ENCODE results near the gene IRX4. TPM values are rescaled to one million over a fixed set of nuclear protein-coding genes. Genes with fewer than 3 reads are reported as not detected.

Gene IRX4
- total and polyA plus RNA-seq, 2 donors = 0.07 TPM; not detected in 1

- Histone ChIP-seq H3K9me3 (ENCODE audit: control insufficient read depth in 2 of 2, insufficient read depth in 1 of 2, low read length in 1 of 2) (peaks cover 3% of the 10 kb centered on the region in 2 donors), H3K36me3 (ENCODE audit: control insufficient read depth in 2 of 2, insufficient read depth in 2 of 2, low read length in 1 of 2) (no peaks in the 10 kb centered on the region), H3K27me3 (ENCODE audit: control insufficient read depth in 2 of 2, insufficient read depth in 1 of 2, low read length in 1 of 2) (peaks cover 2 to 31% of the 10 kb centered on the region in 2 donors), H3K4me3 (ENCODE audit: low read length in 2 of 2) (no peak overlapping the region), H3K27ac (ENCODE audit: low read depth in 1 of 2, low read length in 1 of 2) (no peak overlapping the region), H3K4me1 (ENCODE audit: control insufficient read depth in 2 of 2, insufficient read depth in 2 of 2, low read length in 2 of 2) (no peaks in the 10 kb centered on the region)
- DNase-seq (ENCODE audit: low read depth in 6 of 9, low spot score in 9 of 9) = no peak
- 85% methylated on average over 25 of the region's 25 CpGs for WGBS
Observed at GRCh38 chr5:1925111-1926070, 42.7 kb upstream of the IRX4 start.

GRCh38 chr5:1923766-1924165, 41.0 kb upstream of the IRX4 start:
- DNase-seq (ENCODE audit: low read depth in 6 of 9, low spot score in 9 of 9) = no peak

GRCh38 chr5:1923341-1923740, 40.6 kb upstream of the IRX4 start:
- DNase-seq (ENCODE audit: low read depth in 6 of 9, low spot score in 9 of 9) = no peak
- Histone ChIP-seq H3K27me3 (ENCODE audit: control insufficient read depth in 2 of 2, insufficient read depth in 1 of 2, low read length in 1 of 2) (peaks cover 0 to 19% of the 10 kb centered on the region in 2 donors), H3K4me1 (ENCODE audit: control insufficient read depth in 2 of 2, insufficient read depth in 2 of 2, low read length in 2 of 2) (no peaks in the 10 kb centered on the region), H3K9me3 (ENCODE audit: control insufficient read depth in 2 of 2, insufficient read depth in 1 of 2, low read length in 1 of 2) (no peaks in the 10 kb centered on the region), H3K4me3 (ENCODE audit: low read length in 2 of 2) (no peak overlapping the region), H3K36me3 (ENCODE audit: control insufficient read depth in 2 of 2, insufficient read depth in 2 of 2, low read length in 1 of 2) (no peaks in the 10 kb centered on the region), H3K27ac (ENCODE audit: low read depth in 1 of 2, low read length in 1 of 2) (no peak overlapping the region)
- whole genome bisulfite sequencing = 94% methylated on average over 15 of the region's 15 CpGs

More at GRCh38 chr5:1923766-1924165, 41.0 kb upstream of the IRX4 start:
- Histone ChIP-seq H3K4me3 (ENCODE audit: low read length in 2 of 2) (no peak overlapping the region), H3K4me1 (ENCODE audit: control insufficient read depth in 2 of 2, insufficient read depth in 2 of 2, low read length in 2 of 2) (no peaks in the 10 kb centered on the region), H3K27me3 (ENCODE audit: control insufficient read depth in 2 of 2, insufficient read depth in 1 of 2, low read length in 1 of 2) (peaks cover 0 to 19% of the 10 kb centered on the region in 2 donors), H3K36me3 (ENCODE audit: control insufficient read depth in 2 of 2, insufficient read depth in 2 of 2, low read length in 1 of 2) (no peaks in the 10 kb centered on the region), H3K27ac (ENCODE audit: low read depth in 1 of 2, low read length in 1 of 2) (no peak overlapping the region), H3K9me3 (ENCODE audit: control insufficient read depth in 2 of 2, insufficient read depth in 1 of 2, low read length in 1 of 2) (no peaks in the 10 kb centered on the region)
- 86% methylated on average over 16 of the region's 16 CpGs for WGBS

GRCh38 chr5:1921711-1922110, 39.0 kb upstream of the IRX4 start:
- no peak overlapping the region for H3K4me3 ChIP-seq (ENCODE audit: low read length in 2 of 2)
- H3K4me1 ChIP-seq (ENCODE audit: control insufficient read depth in 2 of 2, insufficient read depth in 2 of 2, low read length in 2 of 2) = no peaks in the 10 kb centered on the region
- WGBS = 89% methylated on average over 19 of the region's 19 CpGs
- no peaks in the 10 kb centered on the region for H3K9me3 ChIP-seq (ENCODE audit: control insufficient read depth in 2 of 2, insufficient read depth in 1 of 2, low read length in 1 of 2)
- no peak overlapping the region for H3K27ac ChIP-seq (ENCODE audit: low read depth in 1 of 2, low read length in 1 of 2)
- no peak for DNase-seq (ENCODE audit: low read depth in 6 of 9, low spot score in 9 of 9)
- H3K36me3 ChIP-seq (ENCODE audit: control insufficient read depth in 2 of 2, insufficient read depth in 2 of 2, low read length in 1 of 2) = no peaks in the 10 kb centered on the region
- H3K27me3 ChIP-seq (ENCODE audit: control insufficient read depth in 2 of 2, insufficient read depth in 1 of 2, low read length in 1 of 2) = peaks cover 0 to 7% of the 10 kb centered on the region in 2 donors

- H3K4me1 ChIP-seq (ENCODE audit: control insufficient read depth in 2 of 2, insufficient read depth in 2 of 2, low read length in 2 of 2) = no peaks in the 10 kb centered on the region
- no peaks in the 10 kb centered on the region for H3K9me3 ChIP-seq (ENCODE audit: control insufficient read depth in 2 of 2, insufficient read depth in 1 of 2, low read length in 1 of 2)
- no peaks in the 10 kb centered on the region for H3K36me3 ChIP-seq (ENCODE audit: control insufficient read depth in 2 of 2, insufficient read depth in 2 of 2, low read length in 1 of 2)
- H3K4me3 ChIP-seq (ENCODE audit: low read length in 2 of 2) = no peak overlapping the region
- no peak for DNase-seq (ENCODE audit: low read depth in 6 of 9, low spot score in 9 of 9)
- H3K27me3 ChIP-seq (ENCODE audit: control insufficient read depth in 2 of 2, insufficient read depth in 1 of 2, low read length in 1 of 2) = peaks cover 0 to 2% of the 10 kb centered on the region in 2 donors
- no peak overlapping the region for H3K27ac ChIP-seq (ENCODE audit: low read depth in 1 of 2, low read length in 1 of 2)
- 90% methylated on average over 6 of the region's 6 CpGs for WGBS
Observed at GRCh38 chr5:1919750-1920149, 37.0 kb upstream of the IRX4 start.

- no peaks in the 10 kb centered on the region for H3K9me3 ChIP-seq (ENCODE audit: control insufficient read depth in 2 of 2, insufficient read depth in 1 of 2, low read length in 1 of 2)
- no peaks in the 10 kb centered on the region for H3K4me1 ChIP-seq (ENCODE audit: control insufficient read depth in 2 of 2, insufficient read depth in 2 of 2, low read length in 2 of 2)
- H3K27ac ChIP-seq (ENCODE audit: low read depth in 1 of 2, low read length in 1 of 2) = no peak overlapping the region
- no peaks in the 10 kb centered on the region for H3K36me3 ChIP-seq (ENCODE audit: control insufficient read depth in 2 of 2, insufficient read depth in 2 of 2, low read length in 1 of 2)
- H3K4me3 ChIP-seq (ENCODE audit: low read length in 2 of 2) = no peak overlapping the region
- peaks cover 0 to 2% of the 10 kb centered on the region in 2 donors for H3K27me3 ChIP-seq (ENCODE audit: control insufficient read depth in 2 of 2, insufficient read depth in 1 of 2, low read length in 1 of 2)
- WGBS = 91% methylated on average over 9 of the region's 9 CpGs
- no peak for DNase-seq (ENCODE audit: low read depth in 6 of 9, low spot score in 9 of 9)
Observed at GRCh38 chr5:1919209-1919566, 36.5 kb upstream of the IRX4 start.

GRCh38 chr5:1918488-1919208, 35.9 kb upstream of the IRX4 start:
- Histone ChIP-seq H3K36me3 (ENCODE audit: control insufficient read depth in 2 of 2, insufficient read depth in 2 of 2, low read length in 1 of 2) (no peaks in the 10 kb centered on the region), H3K4me3 (ENCODE audit: low read length in 2 of 2) (no peak overlapping the region), H3K9me3 (ENCODE audit: control insufficient read depth in 2 of 2, insufficient read depth in 1 of 2, low read length in 1 of 2) (no peaks in the 10 kb centered on the region), H3K27ac (ENCODE audit: low read depth in 1 of 2, low read length in 1 of 2) (no peak overlapping the region), H3K27me3 (ENCODE audit: control insufficient read depth in 2 of 2, insufficient read depth in 1 of 2, low read length in 1 of 2) (peaks cover 0 to under 1% of the 10 kb centered on the region in 2 donors), H3K4me1 (ENCODE audit: control insufficient read depth in 2 of 2, insufficient read depth in 2 of 2, low read length in 2 of 2) (no peaks in the 10 kb centered on the region)
- WGBS = 84% methylated on average over 18 of the region's 18 CpGs
- DNase-seq (ENCODE audit: low read depth in 6 of 9, low spot score in 9 of 9) = no peak

GRCh38 chr5:1917830-1918487, 35.2 kb upstream of the IRX4 start:
- Histone ChIP-seq H3K27ac (ENCODE audit: low read depth in 1 of 2, low read length in 1 of 2) (no peak overlapping the region), H3K4me1 (ENCODE audit: control insufficient read depth in 2 of 2, insufficient read depth in 2 of 2, low read length in 2 of 2) (no peaks in the 10 kb centered on the region), H3K27me3 (ENCODE audit: control insufficient read depth in 2 of 2, insufficient read depth in 1 of 2, low read length in 1 of 2) (no peaks in the 10 kb centered on the region), H3K36me3 (ENCODE audit: control insufficient read depth in 2 of 2, insufficient read depth in 2 of 2, low read length in 1 of 2) (no peaks in the 10 kb centered on the region), H3K9me3 (ENCODE audit: control insufficient read depth in 2 of 2, insufficient read depth in 1 of 2, low read length in 1 of 2) (no peaks in the 10 kb centered on the region), H3K4me3 (ENCODE audit: low read length in 2 of 2) (no peak overlapping the region)
- 86% methylated on average over 13 of the region's 13 CpGs for WGBS
- DNase-seq (ENCODE audit: low read depth in 6 of 9, low spot score in 9 of 9) = no peak
